K562 (cell line): Measurements from ENCODE around the gene TELO2. TPM values are rescaled to one million over a fixed set of nuclear protein-coding genes. Genes with fewer than 3 reads are reported as not detected.

Experiments
- ASH1L ChIP-seq: fragments of 450-650 bp; IDR thresholded peaks from 2 replicates; pipeline ENCODE4 v1.6.1; 2018; ENCODE audit warnings: borderline replicate concordance, mild to moderate bottlenecking, low read depth; ENCODE audit not compliant: partially characterized antibody
- CHD1 ChIP-seq: fragments of 200-600 bp; sonication (generic); IDR thresholded peaks from one replicate; pipeline ENCODE4 v1.6.1; 2012; ENCODE audit warnings: mild to moderate bottlenecking, moderate library complexity, low read length, inconsistent platforms
- DDX20 ChIP-seq: fragments of 450-650 bp; IDR thresholded peaks from 2 replicates; pipeline ENCODE4 v1.6.1; 2016; ENCODE audit warnings: missing genetic modification characterization, low read depth, mild to moderate bottlenecking, missing compliant biosample characterization, moderate library complexity
- FOSL1 ChIP-seq: fragments of 200-800 bp; sonication (Bioruptor generic); conservative IDR thresholded peaks from 2 replicates; pipeline ENCODE4 v1.6.1; 2016; ENCODE audit warnings: missing genetic modification characterization, missing compliant biosample characterization
- HDGF ChIP-seq: fragments of 450-650 bp; IDR thresholded peaks from 2 replicates; pipeline ENCODE4 v1.6.1; 2016
- KDM4B ChIP-seq, 2 experiments: fragments of 450-650 bp in 1 of 2; sonication (generic) in 1 of 2; IDR thresholded peaks; 2 replicates each; pipeline ENCODE4 v1.6.1; 2016 to 2017; ENCODE audit warnings: borderline replicate concordance in 2 of 2, antibody characterized with exemption in 1 of 2, low read depth in 1 of 2, mild to moderate bottlenecking in 1 of 2
- KHSRP ChIP-seq: fragments of 450-650 bp; IDR thresholded peaks from 2 replicates; pipeline ENCODE4 v1.6.1; 2017
- KLF1 ChIP-seq: fragments of 450-650 bp; IDR thresholded peaks from 2 replicates; pipeline ENCODE4 v1.6.1; 2016; ENCODE audit warnings: missing genetic modification characterization, missing compliant biosample characterization
- NFIC ChIP-seq: fragments of 450-650 bp; IDR thresholded peaks from 2 replicates; pipeline ENCODE4 v1.6.1; 2017; ENCODE audit warnings: mild to moderate bottlenecking, inconsistent platforms
- NFYB ChIP-seq: IDR thresholded peaks from 2 replicates; pipeline ENCODE4 v1.6.1; 2011; ENCODE audit warnings: mild to moderate bottlenecking, moderate library complexity; ENCODE audit not compliant: insufficient read length; ENCODE audit errors: extremely low read depth
- POLR2A ChIP-seq: fragments of 450-650 bp; conservative IDR thresholded peaks from 2 replicates; pipeline ENCODE4 v1.6.1; 2016
- PTTG1 ChIP-seq: fragments of 450-650 bp; IDR thresholded peaks from 2 replicates; pipeline ENCODE4 v1.6.1; 2016; ENCODE audit warnings: low read depth, mild to moderate bottlenecking, missing genetic modification characterization, missing compliant biosample characterization
- PURB ChIP-seq: sonication (generic); formaldehyde crosslinking; IDR thresholded peaks from 2 replicates; pipeline ENCODE4 v1.9.0; 2021; ENCODE audit warnings: low read depth, mild to moderate bottlenecking, missing genetic modification reagents
- SMAD3 ChIP-seq: fragments of 450-650 bp; formaldehyde crosslinking; conservative IDR thresholded peaks from 2 replicates; pipeline ENCODE4 v1.4.0; 2020; ENCODE audit warnings: mild to moderate bottlenecking
- SRSF9 ChIP-seq: fragments of 200-400 bp; formaldehyde crosslinking; IDR thresholded peaks from 2 replicates; pipeline ENCODE4 v1.6.1; 2017; ENCODE audit warnings: low read depth, low read length, borderline replicate concordance
- SUPT5H ChIP-seq: fragments of 450-650 bp; IDR thresholded peaks from 2 replicates; pipeline ENCODE4 v1.6.1; 2016
- TBP ChIP-seq: optimal IDR thresholded peaks from 2 replicates; pipeline ENCODE3; 2011; ENCODE audit warnings: low read depth, low read length, improper control_type of control experiment
- TEAD4 ChIP-seq, 2 experiments: sonication (generic) in 1 of 2; formaldehyde crosslinking in 1 of 2; IDR thresholded peaks; 2 replicates each; pipeline versions ENCODE4 v1.6.1 to v1.8.0; 2012 to 2022; ENCODE audit warnings: borderline replicate concordance in 1 of 2, inconsistent platforms in 1 of 2, low read length in 1 of 2, mild to moderate bottlenecking in 1 of 2, missing genetic modification reagents in 1 of 2
- ZNF408 ChIP-seq: fragments of 250-450 bp; sonication (Bioruptor Pico); IDR thresholded peaks from 2 replicates; pipeline ENCODE4 v1.4.0; 2020; ENCODE audit warnings: low read depth, mild to moderate bottlenecking, moderate library complexity
- polyA plus RNA-seq, 8 experiments: library from polyadenylated mRNA; depleted of rRNA in 4 of 8; stranded (reverse) in 5 of 8; unstranded in 3 of 8; fragments of >200 nt; fragmentation: Nextera tagmentation in 2 of 8; fragmentation: Illumina TruSeq in 1 of 8; extraction: Ambion mirVana in 2 of 8; extraction: Trizol in 1 of 8; gene quantifications; 2 replicates each; pipeline versions ENCODE4 v1.2.1 to v1.2.3, GENCODE V29; 2011 to 2014; ENCODE audit warnings: inconsistent platforms in 1 of 8, missing spikeins in 1 of 8
- total RNA-seq, 7 experiments: library from RNA; depleted of rRNA in 6 of 7; stranded (reverse); fragments of >200 nt in 6 of 7; fragmentation: Illumina TruSeq in 2 of 7; extraction: Trizol in 2 of 7; gene quantifications; 2 replicates each; pipeline versions ENCODE4 v1.2.1 to v1.2.3, GENCODE V29; 2011 to 2021; ENCODE audit warnings: low replicate concordance in 1 of 7
- TF ChIP-seq, protein P1 (sequence below): sonication (generic); formaldehyde crosslinking; IDR thresholded peaks from 2 replicates; pipeline ENCODE4 v1.8.0; 2022; ENCODE audit warnings: missing genetic modification reagents, mild to moderate bottlenecking, moderate library complexity, borderline replicate concordance
- TF ChIP-seq, protein P2 (sequence below): sonication (generic); formaldehyde crosslinking; IDR thresholded peaks from 2 replicates; pipeline ENCODE4 v1.8.1; 2022; ENCODE audit warnings: missing genetic modification reagents
- TF ChIP-seq, protein P3 (sequence below): sonication (generic); IDR thresholded peaks from 2 replicates; pipeline ENCODE4 v1.6.1; 2016
- TF ChIP-seq, protein P4 (sequence below): sonication (generic); formaldehyde crosslinking; IDR thresholded peaks from 2 replicates; pipeline ENCODE4 v1.9.0; 2022; ENCODE audit warnings: mild to moderate bottlenecking, missing genetic modification reagents

TELO2 gene
- total and polyA plus RNA-seq, 9 of the 15 experiments (the other 6 are each of a cell fraction or from before 2014, with no cell fraction given): 0.51 to 91.8 (median 14.5) TPM

DNA sequence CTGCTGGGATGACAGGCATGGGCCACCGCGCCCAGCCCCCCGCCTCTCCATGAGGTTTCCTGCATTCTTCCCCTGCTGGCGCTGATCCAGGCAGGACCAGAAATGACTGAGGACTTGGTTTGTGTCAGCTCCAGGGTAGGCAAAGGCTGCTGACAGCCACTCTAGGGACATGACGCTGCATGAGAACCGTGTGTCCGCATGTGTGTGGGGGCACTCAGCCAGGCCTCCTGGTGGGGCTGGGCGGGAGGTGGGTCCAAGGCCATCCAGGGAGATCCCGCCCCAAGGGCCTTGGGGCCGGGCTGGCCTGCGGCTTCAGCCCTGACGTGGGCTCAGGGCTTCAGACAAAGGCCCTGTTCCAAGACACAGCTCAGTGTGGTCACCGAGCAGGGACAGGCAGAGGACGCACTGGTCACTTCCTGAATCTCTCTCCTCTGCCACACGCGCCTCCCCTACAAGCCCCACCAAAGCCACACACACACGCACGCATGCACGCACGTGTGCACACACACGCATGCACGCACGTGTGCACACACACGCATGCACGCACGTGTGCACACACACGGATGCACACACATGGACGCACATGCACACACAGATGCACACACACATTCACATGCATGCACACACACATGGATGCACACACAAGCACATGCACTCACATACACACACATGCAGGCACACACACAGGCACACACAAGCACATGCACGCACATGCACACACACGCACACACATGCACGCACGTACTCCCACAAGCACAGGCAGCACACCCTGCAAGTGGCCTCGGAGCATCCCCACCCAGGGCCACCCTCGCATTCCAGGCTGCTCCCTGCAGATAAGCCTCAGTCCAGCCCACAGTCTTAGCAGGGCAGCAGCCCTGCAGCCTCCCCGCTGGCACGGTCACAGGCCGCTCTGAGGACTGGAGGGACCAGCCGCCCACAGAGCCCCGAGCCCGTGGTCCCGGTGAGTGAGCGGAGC is 35.0 kb downstream of the TELO2 start (continued):
- TF ChIP-seq ZNF408 (CRISPR knock-in tag): no peak
- no peak for TF ChIP-seq SRSF9
- no peak for TF ChIP-seq KLF1 (tag)
- TF ChIP-seq SMAD3: no peak
- no peak for TF ChIP-seq NFYB
- TF ChIP-seq KHSRP: no peak
- no peak for TF ChIP-seq SUPT5H
- no peak for TF ChIP-seq CHD1
- TF ChIP-seq PTTG1 (tag): no peak
- TF ChIP-seq NFIC: peak; percentile 63
- no peak for TF ChIP-seq FOSL1 (tag)
- TF ChIP-seq, protein P1, sequence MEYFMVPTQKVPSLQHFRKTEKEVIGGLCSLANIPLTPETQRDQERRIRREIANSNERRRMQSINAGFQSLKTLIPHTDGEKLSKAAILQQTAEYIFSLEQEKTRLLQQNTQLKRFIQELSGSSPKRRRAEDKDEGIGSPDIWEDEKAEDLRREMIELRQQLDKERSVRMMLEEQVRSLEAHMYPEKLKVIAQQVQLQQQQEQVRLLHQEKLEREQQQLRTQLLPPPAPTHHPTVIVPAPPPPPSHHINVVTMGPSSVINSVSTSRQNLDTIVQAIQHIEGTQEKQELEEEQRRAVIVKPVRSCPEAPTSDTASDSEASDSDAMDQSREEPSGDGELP (CRISPR knock-in tag): peak; percentile 36; the same call in 1 of the 2 replicates
- TF ChIP-seq ASH1L: no peak
- no peak for TF ChIP-seq POLR2A
- 0 out of 2 replicates have a peak, but pooled peaks have one; percentile 51 for TF ChIP-seq HDGF
- TF ChIP-seq, protein P2, sequence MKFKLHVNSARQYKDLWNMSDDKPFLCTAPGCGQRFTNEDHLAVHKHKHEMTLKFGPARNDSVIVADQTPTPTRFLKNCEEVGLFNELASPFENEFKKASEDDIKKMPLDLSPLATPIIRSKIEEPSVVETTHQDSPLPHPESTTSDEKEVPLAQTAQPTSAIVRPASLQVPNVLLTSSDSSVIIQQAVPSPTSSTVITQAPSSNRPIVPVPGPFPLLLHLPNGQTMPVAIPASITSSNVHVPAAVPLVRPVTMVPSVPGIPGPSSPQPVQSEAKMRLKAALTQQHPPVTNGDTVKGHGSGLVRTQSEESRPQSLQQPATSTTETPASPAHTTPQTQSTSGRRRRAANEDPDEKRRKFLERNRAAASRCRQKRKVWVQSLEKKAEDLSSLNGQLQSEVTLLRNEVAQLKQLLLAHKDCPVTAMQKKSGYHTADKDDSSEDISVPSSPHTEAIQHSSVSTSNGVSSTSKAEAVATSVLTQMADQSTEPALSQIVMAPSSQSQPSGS: no peak
- no peak for TF ChIP-seq PURB (CRISPR knock-in tag)
- TF ChIP-seq TEAD4 (IDR thresholded peaks at IDR 0.05; ENCODE audit: low read length): peak; percentile 46
- peak; percentile 77; the same call in 1 of the 2 replicates for TF ChIP-seq TEAD4 (CRISPR knock-in tag; IDR thresholded peaks at IDR 0.05; ENCODE audit: borderline replicate concordance)
- TF ChIP-seq, protein P3, sequence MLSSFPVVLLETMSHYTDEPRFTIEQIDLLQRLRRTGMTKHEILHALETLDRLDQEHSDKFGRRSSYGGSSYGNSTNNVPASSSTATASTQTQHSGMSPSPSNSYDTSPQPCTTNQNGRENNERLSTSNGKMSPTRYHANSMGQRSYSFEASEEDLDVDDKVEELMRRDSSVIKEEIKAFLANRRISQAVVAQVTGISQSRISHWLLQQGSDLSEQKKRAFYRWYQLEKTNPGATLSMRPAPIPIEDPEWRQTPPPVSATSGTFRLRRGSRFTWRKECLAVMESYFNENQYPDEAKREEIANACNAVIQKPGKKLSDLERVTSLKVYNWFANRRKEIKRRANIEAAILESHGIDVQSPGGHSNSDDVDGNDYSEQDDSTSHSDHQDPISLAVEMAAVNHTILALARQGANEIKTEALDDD: no peak
- TF ChIP-seq TBP: no peak
- TF ChIP-seq KDM4B (IDR thresholded peaks at IDR 0.05; ENCODE audit: borderline replicate concordance in 2 of 2, low read depth in 1 of 2): peak in 1 of 2 experiments; percentile 59; a peak in 1 of 4 replicates
- TF ChIP-seq, protein P4, sequence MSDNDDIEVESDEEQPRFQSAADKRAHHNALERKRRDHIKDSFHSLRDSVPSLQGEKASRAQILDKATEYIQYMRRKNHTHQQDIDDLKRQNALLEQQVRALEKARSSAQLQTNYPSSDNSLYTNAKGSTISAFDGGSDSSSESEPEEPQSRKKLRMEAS: peak; percentile 92
- no peak for TF ChIP-seq DDX20 (tag)
